Ishikawa (cell line): ENCODE data around the gene BAD.

ENCODE experiments used
- CREB1 ChIP-seq: IDR thresholded peaks from 2 replicates; pipeline ENCODE4 v1.6.1; 2012; ENCODE audit warnings: low read depth
- TAF1 ChIP-seq: IDR thresholded peaks from 2 replicates; pipeline ENCODE4 v1.6.1; 2012; ENCODE audit warnings: low read depth, mild to moderate bottlenecking
- TF ChIP-seq, protein P1 (sequence below): IDR thresholded peaks from 2 replicates; pipeline ENCODE4 v1.6.1; 2012

DNA sequence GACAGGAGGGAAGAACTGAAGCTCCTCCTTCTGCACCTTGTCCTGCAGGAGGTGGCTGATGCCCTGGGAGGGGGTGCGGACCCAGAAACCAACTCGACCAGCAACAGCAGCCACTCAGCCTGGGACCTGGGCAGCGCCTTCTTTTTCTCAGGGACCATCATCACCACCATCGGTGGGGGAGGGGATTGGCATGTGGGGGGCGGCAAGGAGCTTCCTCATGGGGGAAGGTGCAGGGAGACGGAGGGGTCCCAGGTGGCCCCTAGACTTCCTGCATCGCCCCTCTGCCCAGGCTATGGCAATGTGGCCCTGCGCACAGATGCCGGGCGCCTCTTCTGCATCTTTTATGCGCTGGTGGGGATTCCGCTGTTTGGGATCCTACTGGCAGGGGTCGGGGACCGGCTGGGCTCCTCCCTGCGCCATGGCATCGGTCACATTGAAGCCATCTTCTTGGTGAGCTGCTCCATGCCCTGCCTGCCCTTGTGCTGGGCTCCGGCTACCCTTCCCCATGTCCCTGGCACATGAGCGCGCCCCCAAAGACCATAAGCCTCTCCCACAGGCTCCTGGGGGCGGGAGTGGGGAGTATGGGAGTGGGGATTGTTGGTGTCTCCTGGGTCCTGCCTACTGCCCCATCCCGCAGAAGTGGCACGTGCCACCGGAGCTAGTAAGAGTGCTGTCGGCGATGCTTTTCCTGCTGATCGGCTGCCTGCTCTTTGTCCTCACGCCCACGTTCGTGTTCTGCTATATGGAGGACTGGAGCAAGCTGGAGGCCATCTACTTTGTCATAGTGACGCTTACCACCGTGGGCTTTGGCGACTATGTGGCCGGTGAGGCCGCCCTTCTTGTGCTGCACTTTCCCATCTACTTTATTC, 12.6 kb upstream of the BAD start:
- TF ChIP-seq TAF1 (no peak), CREB1 (no peak)
- TF ChIP-seq, protein P1, sequence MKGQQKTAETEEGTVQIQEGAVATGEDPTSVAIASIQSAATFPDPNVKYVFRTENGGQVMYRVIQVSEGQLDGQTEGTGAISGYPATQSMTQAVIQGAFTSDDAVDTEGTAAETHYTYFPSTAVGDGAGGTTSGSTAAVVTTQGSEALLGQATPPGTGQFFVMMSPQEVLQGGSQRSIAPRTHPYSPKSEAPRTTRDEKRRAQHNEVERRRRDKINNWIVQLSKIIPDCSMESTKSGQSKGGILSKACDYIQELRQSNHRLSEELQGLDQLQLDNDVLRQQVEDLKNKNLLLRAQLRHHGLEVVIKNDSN, result no peak
